Activated CD4-positive, alpha-beta T cell treated with anti-CD3 and anti-CD28 coated beads, Interleukin-2, amount 10 ng/mL, durations not matched to agents 24 days and 14 days (primary cell): ENCODE data around the gene DLD. TPM values are rescaled to one million over a fixed set of nuclear protein-coding genes. Genes with fewer than 3 reads are reported as not detected.

Experiments used
- DNase-seq: peaks from one replicate; pipeline ENCODE4 v3.0.0; 2022
- H3K27ac Mint-ChIP-seq: one replicate; pipeline ENCODE4 v1.8.0; 2022; ENCODE audit warnings: mild to moderate bottlenecking, mixed read lengths
- H3K27me3 Mint-ChIP-seq: one replicate; pipeline ENCODE4 v1.8.0; 2022; ENCODE audit warnings: mixed read lengths
- H3K36me3 Mint-ChIP-seq: one replicate; pipeline ENCODE4 v1.8.0; 2022; ENCODE audit warnings: low read depth, mild to moderate bottlenecking, mixed read lengths
- H3K4me1 Mint-ChIP-seq: one replicate; pipeline ENCODE4 v1.8.0; 2021; ENCODE audit warnings: mixed read lengths
- H3K4me3 Mint-ChIP-seq: one replicate; pipeline ENCODE4 v1.8.0; 2022; ENCODE audit warnings: mild to moderate bottlenecking, moderate library complexity, mixed read lengths
- H3K9me3 Mint-ChIP-seq: one replicate; pipeline ENCODE4 v1.8.0; 2021; ENCODE audit warnings: mixed read lengths
- intact Hi-C: fragments of 100-400 bp; cut with micrococcal nuclease; formaldehyde crosslinking; loops from one replicate; pipeline ENCODE4 v1.15.1; 2023
- total RNA-seq: library from RNA; stranded (reverse); gene quantifications from 2 replicates; pipeline ENCODE4 v1.2.3, GENCODE V29; 2022

DLD gene
- total RNA-seq, 1 donor from 2014 or later: 119 TPM

DNA sequence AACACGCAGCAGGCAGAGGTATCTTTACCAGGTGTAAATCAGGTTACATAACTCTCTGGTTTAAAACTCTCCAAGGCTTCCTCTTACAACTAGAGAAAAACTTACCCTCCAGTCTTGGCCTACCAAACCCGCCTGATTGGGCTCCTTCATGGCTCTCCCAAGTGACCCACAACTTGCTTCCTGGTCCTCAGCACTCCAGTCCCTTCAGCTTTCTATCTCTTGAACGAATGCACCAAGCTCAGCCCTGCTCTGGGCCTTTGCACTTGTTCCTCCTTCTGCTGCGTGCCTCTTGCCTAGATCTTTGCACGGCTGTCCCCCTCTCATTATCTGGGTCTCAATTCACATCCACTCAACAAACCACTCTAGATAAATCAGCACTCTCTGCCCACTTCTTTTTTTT lies 32.7 kb upstream of the DLD start:
- H3K4me3 Mint-ChIP-seq: peak overlapping the region; percentile 22

DNA sequence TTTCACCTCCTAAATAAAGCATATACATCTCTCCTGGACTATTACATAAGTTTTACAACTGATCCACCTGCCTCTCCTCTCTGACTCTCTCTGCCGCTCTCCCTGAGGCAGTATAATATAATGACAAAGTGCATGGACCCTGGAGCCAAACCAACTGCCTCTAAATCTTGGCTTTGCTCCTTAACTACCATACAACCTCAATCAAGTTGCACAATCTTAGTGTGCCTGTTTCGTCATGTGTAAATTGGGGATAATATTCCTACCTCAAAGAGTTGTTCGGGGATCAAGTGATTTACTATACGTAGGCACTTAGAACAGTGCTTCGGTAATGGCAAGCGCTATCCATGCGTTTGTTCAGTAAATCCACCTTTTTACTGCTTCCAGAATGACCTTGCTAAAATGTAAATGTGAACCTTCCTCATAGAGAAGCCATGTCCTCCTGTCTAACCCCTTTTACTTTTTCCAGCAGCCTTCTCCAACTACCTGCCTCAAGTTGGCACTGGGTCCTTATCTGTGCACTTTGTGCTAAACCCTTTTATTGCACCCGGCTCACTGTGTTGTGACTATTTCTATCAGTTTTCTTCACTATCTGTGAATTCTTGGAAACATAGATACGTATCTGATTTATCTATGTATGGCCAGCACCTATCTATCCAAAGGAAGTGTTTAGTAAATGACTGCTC lies 30.6 kb upstream of the DLD start:
- intact Hi-C loops: no loop called here
- Mint-ChIP-seq H3K27ac (peak overlapping the region; percentile 1), H3K4me3 (no peak overlapping the region)

More for the DNA sequence above, 32.7 kb upstream of the DLD start:
- no peaks in the 10 kb centered on the region for H3K36me3 Mint-ChIP-seq
- intact Hi-C loops: loop anchor here (5.0 kb wide), 1 partner anchor 81 kb away; no protein-coding TSS in a partner anchor
- DNase-seq: no peak
- peak overlapping the region; percentile 43 for H3K27ac Mint-ChIP-seq
- peaks cover 2% of the 10 kb centered on the region for H3K27me3 Mint-ChIP-seq
- H3K4me1 Mint-ChIP-seq: peaks cover 24% of the 10 kb centered on the region
- no peaks in the 10 kb centered on the region for H3K9me3 Mint-ChIP-seq

DNA sequence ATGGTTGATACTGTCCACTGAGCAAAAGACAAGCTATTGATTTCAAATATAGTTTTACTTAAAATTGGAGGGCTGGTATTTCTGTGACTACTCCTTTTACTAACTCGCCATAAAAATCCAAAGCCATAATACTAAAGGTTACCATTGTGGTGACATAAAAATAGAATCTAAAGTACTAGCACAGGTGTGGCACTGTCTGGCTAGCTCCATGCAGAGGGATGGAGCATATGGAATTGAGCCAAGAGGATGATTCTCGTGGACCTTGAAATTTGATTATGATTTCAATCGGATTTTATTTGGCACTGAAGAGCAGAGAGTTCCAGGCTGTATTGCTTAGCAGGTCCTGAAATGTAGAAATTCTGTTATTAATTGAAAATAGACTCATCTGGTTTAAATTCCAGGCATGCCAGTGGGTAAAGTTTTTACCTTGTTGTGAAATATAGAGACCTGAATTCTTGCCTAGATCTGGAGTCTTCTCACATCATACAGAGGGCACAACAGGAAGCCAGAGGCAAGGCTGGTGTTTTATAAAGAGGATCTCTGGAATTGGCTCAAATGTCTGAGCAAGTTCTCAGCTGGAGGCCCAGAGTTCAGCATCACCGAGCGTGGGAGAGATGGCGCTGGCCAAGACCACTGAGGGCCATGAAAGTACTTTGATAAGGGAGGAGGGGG lies 29.9 kb upstream of the DLD start:
- Mint-ChIP-seq H3K4me1 (peaks cover 33% of the 10 kb centered on the region), H3K4me3 (no peak overlapping the region), H3K36me3 (no peaks in the 10 kb centered on the region), H3K9me3 (no peaks in the 10 kb centered on the region), H3K27ac (no peak overlapping the region), H3K27me3 (no peaks in the 10 kb centered on the region)
- intact Hi-C loops: no loop called here
- no peak for DNase-seq

More for the DNA sequence above, 30.6 kb upstream of the DLD start:
- H3K36me3 Mint-ChIP-seq: no peaks in the 10 kb centered on the region
- DNase-seq: no peak
- no peaks in the 10 kb centered on the region for H3K9me3 Mint-ChIP-seq
- peaks cover 28% of the 10 kb centered on the region for H3K4me1 Mint-ChIP-seq
- H3K27me3 Mint-ChIP-seq: no peaks in the 10 kb centered on the region

- Mint-ChIP-seq H3K4me1 (peaks cover 20% of the 10 kb centered on the region), H3K9me3 (no peaks in the 10 kb centered on the region), H3K36me3 (no peaks in the 10 kb centered on the region), H3K4me3 (peak overlapping the region; percentile 48), H3K27ac (peak overlapping the region; percentile 87), H3K27me3 (no peaks in the 10 kb centered on the region)
- no peak for DNase-seq
- intact Hi-C loops: loop anchor here (1.0 to 2.0 kb wide), 3 partner anchors 9 to 121 kb away; partner anchors contain the start of gene CBLL1
Observed at GRCh38 chr7:107865956-107866775, 24.8 kb upstream of the DLD start.

DNA sequence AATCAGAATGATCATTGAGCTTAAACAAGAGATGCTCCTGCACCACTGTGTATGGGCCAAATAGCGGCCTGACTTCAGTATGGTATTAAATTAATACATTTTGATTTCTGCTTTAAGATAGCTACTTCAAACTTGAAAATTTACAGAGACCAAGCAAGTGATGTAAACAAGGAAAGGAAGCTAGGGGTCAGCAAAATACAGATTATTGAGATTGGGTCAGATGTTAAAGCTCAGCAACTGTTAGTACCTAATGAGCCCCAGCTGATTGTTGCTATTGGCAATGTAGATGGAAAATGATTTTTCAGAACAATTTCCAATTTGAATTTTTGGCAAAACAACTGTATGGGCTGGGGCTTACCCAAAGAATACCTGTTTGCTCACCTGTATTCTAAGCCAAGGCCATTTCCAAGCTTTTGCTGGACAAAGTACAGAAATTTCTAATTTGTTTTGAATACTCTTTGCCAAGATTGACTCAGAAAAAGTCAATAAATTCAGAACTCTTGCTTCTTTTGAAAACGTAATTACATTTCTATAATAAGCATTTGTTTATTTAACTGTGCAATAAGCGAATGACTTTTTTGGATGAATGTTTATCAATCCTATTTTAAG lies 23.0 kb upstream of the DLD start:
- Mint-ChIP-seq H3K4me1 (peaks cover 20% of the 10 kb centered on the region), H3K9me3 (no peaks in the 10 kb centered on the region), H3K36me3 (no peaks in the 10 kb centered on the region), H3K4me3 (no peak overlapping the region), H3K27ac (no peak overlapping the region), H3K27me3 (no peaks in the 10 kb centered on the region)
- no peak for DNase-seq
- intact Hi-C loops: loop anchor here (2.0 kb wide), 1 partner anchor 123 kb away; the partner anchor contains the start of gene CBLL1

DNA sequence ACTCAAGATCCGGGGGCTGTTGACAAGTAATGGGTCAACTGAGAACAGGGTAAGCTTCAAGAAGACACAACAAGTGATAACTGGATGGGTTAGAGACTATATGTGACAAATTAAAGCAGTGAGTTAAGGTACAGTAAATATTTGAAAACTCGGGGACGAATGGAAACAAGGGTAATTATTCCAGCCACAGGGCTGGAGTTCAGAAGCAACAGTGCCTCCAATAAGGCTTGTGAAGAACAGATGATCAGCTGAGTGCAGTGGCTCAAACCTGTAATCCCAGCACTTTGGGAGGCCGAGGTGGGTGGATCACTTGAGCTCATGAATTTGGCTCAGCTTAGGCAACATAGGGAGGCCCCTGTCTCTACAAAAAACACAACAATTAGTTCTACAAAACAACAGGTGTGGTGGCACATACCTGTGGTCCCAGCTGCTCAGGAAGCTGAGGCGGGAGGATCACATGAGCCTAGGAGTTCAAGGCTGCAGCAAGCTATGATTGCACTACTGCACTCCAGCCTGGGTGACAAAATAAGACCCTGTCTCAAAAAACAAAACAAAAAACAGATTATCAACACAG lies 20.5 kb upstream of the DLD start:
- no peak overlapping the region for H3K4me3 Mint-ChIP-seq
- DNase-seq: no peak
- no peak overlapping the region for H3K27ac Mint-ChIP-seq
- H3K36me3 Mint-ChIP-seq: no peaks in the 10 kb centered on the region
- H3K4me1 Mint-ChIP-seq: peaks cover 14% of the 10 kb centered on the region
- intact Hi-C loops: loop anchor here (5.0 kb wide), 1 partner anchor 308 kb away; the partner anchor contains the start of genes COG5 and DUS4L
- H3K9me3 Mint-ChIP-seq: no peaks in the 10 kb centered on the region
- H3K27me3 Mint-ChIP-seq: no peaks in the 10 kb centered on the region

- DNase-seq: no peak
- intact Hi-C loops: loop anchor here (1.0 to 5.0 kb wide), 3 partner anchors 131 to 411 kb away; partner anchors contain the start of genes COG5 and DUS4L
- Mint-ChIP-seq H3K4me1 (peaks cover 13% of the 10 kb centered on the region), H3K27ac (no peak overlapping the region), H3K36me3 (no peaks in the 10 kb centered on the region), H3K27me3 (peaks cover 2% of the 10 kb centered on the region), H3K9me3 (no peaks in the 10 kb centered on the region), H3K4me3 (no peak overlapping the region)
Observed at GRCh38 chr7:107874111-107874510, 16.9 kb upstream of the DLD start.

- Mint-ChIP-seq H3K36me3 (no peaks in the 10 kb centered on the region), H3K4me3 (no peak overlapping the region), H3K9me3 (no peaks in the 10 kb centered on the region), H3K27ac (no peak overlapping the region), H3K4me1 (peaks cover 18% of the 10 kb centered on the region), H3K27me3 (peaks cover 6% of the 10 kb centered on the region)
- intact Hi-C loops: loop anchor here (1.0 to 5.0 kb wide), 5 partner anchors 132 to 412 kb away; partner anchors contain the start of genes COG5, DUS4L and SLC26A4
- peak; percentile 85 for DNase-seq
Observed at GRCh38 chr7:107874605-107875446, 16.2 kb upstream of the DLD start.

GRCh38 chr7:107876916-107877315 lies 14.1 kb upstream of the DLD start:
- DNase-seq: no peak
- no peaks in the 10 kb centered on the region for H3K9me3 Mint-ChIP-seq
- no peak overlapping the region for H3K27ac Mint-ChIP-seq
- no peak overlapping the region for H3K4me3 Mint-ChIP-seq
- H3K27me3 Mint-ChIP-seq: peaks cover 8% of the 10 kb centered on the region
- intact Hi-C loops: loop anchor here (5.0 kb wide), 2 partner anchors 150 to 215 kb away; partner anchors contain the start of gene SLC26A4
- H3K4me1 Mint-ChIP-seq: peaks cover 13% of the 10 kb centered on the region
- no peaks in the 10 kb centered on the region for H3K36me3 Mint-ChIP-seq

- H3K9me3 Mint-ChIP-seq: no peaks in the 10 kb centered on the region
- no peak overlapping the region for H3K4me3 Mint-ChIP-seq
- intact Hi-C loops: loop anchor here (5.0 kb wide), 2 partner anchors 151 to 216 kb away; partner anchors contain the start of gene SLC26A4
- peaks cover 13% of the 10 kb centered on the region for H3K4me1 Mint-ChIP-seq
- no peaks in the 10 kb centered on the region for H3K36me3 Mint-ChIP-seq
- no peak overlapping the region for H3K27ac Mint-ChIP-seq
- peaks cover 15% of the 10 kb centered on the region for H3K27me3 Mint-ChIP-seq
- no peak for DNase-seq
Observed at GRCh38 chr7:107877731-107878382, 13.1 kb upstream of the DLD start.

DNA sequence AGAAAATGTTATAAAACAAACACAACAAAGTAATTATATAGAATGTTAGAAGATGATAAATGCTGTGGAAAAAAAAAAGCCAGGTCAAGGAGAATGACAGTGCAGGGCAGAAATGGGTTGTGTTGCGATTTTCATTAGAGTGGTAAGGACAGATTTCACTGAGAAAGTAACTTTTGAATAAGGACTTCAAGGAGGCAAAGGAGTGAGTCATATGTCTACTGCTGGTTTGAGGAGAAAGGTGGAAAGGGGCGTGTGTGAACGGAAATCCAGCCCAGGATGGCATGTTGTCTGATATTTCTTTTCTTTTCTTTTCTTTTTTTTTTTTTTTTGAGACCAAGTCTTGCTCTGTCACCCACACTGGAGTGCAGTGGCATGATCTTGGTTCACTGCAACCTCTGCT lies 12.3 kb upstream of the DLD start:
- no peak for DNase-seq
- Mint-ChIP-seq H3K9me3 (no peaks in the 10 kb centered on the region), H3K4me3 (no peak overlapping the region), H3K27ac (no peak overlapping the region), H3K4me1 (peaks cover 13% of the 10 kb centered on the region), H3K36me3 (no peaks in the 10 kb centered on the region), H3K27me3 (peaks cover 16% of the 10 kb centered on the region)
- intact Hi-C loops: loop anchor here (1.0 to 5.0 kb wide), 3 partner anchors 135 to 216 kb away; partner anchors contain the start of gene SLC26A4
